GM19043 (cell line): ENCODE data around the gene DRAP1.

Experiments used
- ATAC-seq: cut with Tn5 transposase; IDR thresholded peaks from one replicate; pipeline ENCODE4 v1.9.1; 2021; ENCODE audit warnings: low read depth; ENCODE audit not compliant: unreplicated experiment

DRAP1 gene

DNA sequence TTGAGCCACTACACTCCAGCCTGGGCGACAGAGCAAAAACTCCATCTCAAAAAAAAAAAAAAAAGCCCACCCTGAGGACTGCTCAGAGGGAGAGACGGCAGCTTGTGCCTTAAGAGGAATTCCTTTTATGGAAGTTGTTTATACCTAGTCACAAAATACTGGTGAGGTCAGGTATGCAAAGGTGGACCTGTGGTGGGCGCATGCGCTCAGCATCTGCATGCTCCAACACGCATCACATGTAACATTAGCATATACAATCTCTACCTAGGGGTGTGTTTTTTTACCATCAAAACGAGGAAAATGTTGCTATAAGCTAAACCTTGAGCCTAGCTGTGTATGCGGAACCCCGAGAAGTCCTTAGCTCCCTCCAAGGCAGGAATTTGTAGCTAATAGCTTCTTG, 35.5 kb downstream of the DRAP1 start:
- ATAC-seq, result no peak

DNA sequence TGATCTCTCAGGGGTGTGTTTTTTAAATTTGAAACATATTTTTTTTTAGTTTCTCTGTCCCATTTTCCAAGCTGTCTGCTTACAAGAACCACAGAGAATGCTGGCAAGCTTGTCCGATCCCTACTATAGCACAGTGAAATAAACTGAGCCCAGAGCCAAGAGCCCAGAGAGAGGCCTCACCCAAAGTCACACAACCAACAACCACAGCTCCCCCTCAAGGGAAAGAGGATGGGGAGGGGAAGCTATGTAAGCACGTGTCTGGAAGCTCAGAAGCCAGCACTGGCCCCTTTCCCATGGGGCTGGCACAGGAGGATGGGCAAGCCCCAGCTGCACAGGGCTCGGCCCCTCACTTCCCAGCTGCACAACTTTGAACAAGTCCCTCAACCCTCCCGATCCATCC, 39.1 kb downstream of the DRAP1 start:
- no peak for ATAC-seq

- ATAC-seq, result no peak
These were observed 39.7 kb downstream of the DRAP1 start for GRCh38 chr11:65958774-65959420.

GRCh38 chr11:65960824-65961266, 41.6 kb downstream of the DRAP1 start:
- ATAC-seq, result no peak

DNA sequence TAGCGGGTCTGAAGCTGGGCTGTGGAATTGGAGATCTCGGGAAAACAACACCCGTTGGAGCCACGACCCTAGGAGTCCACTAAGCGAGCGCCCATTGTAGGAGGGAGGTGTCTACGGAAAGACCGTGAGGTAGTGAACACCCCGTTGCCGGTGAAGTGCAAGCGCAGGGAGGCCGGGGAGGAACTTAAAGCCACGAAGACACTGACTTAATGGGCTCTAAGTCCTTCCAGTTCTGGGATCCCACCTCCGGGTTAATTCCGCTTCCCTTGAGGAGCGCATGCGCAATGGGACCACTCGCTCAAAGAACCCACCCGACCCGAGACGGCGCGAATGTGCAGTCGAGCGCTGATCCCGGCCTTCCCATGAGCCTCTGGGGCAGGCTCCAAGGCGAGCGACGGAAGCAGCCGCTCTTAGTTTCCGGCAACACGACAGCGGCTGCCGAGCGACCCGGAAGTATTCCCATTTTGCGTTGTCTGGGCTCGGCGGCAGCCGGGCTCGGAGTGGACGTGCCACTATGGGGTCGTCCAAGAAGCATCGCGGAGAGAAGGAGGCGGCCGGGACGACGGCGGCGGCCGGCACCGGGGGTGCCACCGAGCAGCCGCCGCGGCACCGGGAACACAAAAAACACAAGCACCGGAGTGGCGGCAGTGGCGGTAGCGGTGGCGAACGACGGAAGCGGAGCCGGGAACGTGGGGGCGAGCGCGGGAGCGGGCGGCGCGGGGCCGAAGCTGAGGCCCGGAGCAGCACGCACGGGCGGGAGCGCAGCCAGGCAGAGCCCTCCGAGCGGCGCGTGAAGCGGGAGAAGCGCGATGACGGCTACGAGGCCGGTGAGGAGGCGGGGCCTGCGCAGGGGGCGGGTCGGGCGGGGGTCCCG, 42.3 kb downstream of the DRAP1 start, which contains the start of gene SART1:
TSS of gene SART1 (plus strand) at position 468 of the 874 bp plus-strand sequence. CDS start at position 515, 47 bp downstream.
- peak; percentile 85 for ATAC-seq

GRCh38 chr11:65962141-65962564, 42.9 kb downstream of the DRAP1 start:
- no peak for ATAC-seq

DNA sequence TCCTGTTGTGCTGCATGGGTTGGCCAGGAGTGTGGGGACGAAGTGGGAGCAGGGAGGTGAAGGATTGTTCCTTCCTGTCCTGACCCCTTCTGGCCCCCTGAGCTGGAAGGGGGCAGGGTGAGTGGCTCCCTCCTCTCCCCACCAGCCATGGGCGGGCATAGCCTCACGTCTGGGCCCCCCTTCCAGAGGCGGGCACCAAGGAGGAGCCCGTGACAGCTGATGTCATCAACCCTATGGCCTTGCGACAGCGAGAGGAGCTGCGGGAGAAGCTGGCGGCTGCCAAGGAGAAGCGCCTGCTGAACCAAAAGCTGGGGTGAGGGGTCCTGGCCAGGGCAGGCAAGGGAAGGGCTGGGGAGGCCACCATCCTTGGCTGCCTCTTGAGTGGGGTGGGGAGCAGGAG, 45.7 kb downstream of the DRAP1 start:
- no peak for ATAC-seq

GRCh38 chr11:65965986-65966762, 46.9 kb downstream of the DRAP1 start:
- no peak for ATAC-seq

GRCh38 chr11:65967329-65967934, 48.2 kb downstream of the DRAP1 start:
- no peak for ATAC-seq

DNA sequence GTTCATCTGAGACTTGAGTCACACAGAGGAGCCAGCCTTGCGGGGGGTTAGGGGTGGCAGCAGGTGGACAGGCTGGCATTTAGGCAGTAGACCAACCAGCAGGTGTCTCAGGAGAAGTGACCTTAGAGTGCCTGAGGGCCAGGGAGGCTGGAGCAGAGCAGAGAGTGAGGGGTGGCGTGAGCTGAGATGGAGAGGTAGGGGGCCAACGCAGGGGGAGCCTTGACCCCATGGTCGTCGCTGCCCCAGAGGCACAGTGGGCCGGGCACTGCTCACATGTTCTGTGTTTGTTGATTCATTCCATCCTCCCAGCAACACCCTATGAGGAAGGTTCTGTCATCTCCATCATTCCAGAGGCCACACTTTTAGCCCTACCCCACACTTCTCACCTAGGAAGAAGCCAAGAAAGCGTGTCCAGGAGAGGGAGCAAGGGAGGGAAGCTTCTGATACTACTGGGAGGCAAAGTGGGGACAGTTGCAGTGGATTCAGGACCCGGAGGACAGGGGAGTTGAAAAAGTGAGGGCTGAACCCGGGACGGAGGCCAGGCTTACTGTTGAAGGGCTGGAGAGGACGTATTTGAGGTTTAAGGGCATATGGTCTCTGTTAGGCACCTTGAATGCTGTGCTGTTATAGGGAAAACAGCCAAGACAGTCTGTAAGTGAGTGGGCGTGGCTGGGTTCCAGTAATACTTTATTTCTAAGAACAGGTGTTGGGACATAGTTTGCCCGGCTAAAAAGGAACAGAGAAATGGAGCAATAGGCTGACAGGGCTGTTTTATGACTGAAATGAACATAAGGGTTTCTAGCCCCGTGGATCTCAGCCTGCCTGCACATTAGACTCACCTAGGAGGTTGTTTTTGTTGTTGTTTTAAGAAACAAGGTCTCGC, 49.6 kb downstream of the DRAP1 start:
- ATAC-seq, result no peak
